ENCODE results near the gene MMD. TPM values are rescaled to one million over a fixed set of nuclear protein-coding genes. Genes with fewer than 3 reads are reported as not detected.

Gene MMD
- total RNA-seq, 1 experiment from 2014 or later, result 40.8 TPM

DNA sequence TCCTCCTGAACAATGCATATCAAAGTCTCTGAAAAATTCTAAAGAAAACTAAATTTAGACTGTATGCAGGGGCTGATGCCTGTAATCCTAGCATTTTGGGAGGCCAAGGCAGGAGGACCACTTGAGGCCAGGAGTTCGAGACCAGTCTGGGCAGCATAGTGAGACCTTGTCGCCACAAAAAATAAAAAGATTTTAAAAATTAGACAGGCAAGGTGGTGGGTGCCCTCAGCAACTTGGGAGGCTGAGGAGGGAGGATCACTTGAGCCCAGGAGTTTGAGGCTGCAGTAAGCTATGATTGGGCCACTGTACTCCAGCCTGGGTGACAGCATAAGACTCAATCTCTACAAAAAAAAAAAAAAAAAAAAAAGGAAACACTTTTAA is 30.1 kb upstream of the MMD start:
- no peak for TF ChIP-seq ZNF416 (CRISPR knock-in tag; IDR thresholded peaks at IDR 0.05)
- TF ChIP-seq NR3C1 (CRISPR knock-in tag; conservative IDR thresholded peaks at IDR 0.05; ENCODE audit: low read depth), result no peak
- TF ChIP-seq ZNF425 (CRISPR knock-in tag; conservative IDR thresholded peaks at IDR 0.05), result no peak
- TF ChIP-seq ESRRA (CRISPR knock-in tag; IDR thresholded peaks at IDR 0.05; ENCODE audit: borderline replicate concordance), result no peak
- TF ChIP-seq OVOL2 (CRISPR knock-in tag; IDR thresholded peaks at IDR 0.05; ENCODE audit: borderline replicate concordance), result no peak
- TF ChIP-seq SOX15 (CRISPR knock-in tag; IDR thresholded peaks at IDR 0.05), result no peak
- TF ChIP-seq SMAD3 (CRISPR knock-in tag; IDR thresholded peaks at IDR 0.05; ENCODE audit: borderline replicate concordance), result no peak
- TF ChIP-seq ZNF263 (CRISPR knock-in tag; IDR thresholded peaks at IDR 0.05; ENCODE audit: low read depth), result no peak
- TF ChIP-seq HMGXB4 (CRISPR knock-in tag; IDR thresholded peaks at IDR 0.05), result no peak
- TF ChIP-seq, protein P1, sequence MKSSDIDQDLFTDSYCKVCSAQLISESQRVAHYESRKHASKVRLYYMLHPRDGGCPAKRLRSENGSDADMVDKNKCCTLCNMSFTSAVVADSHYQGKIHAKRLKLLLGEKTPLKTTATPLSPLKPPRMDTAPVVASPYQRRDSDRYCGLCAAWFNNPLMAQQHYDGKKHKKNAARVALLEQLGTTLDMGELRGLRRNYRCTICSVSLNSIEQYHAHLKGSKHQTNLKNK (CRISPR knock-in tag; IDR thresholded peaks at IDR 0.05), result no peak
- no peak for TF ChIP-seq ZNF532 (CRISPR knock-in tag; IDR thresholded peaks at IDR 0.05; ENCODE audit: borderline replicate concordance)
- no peak for TF ChIP-seq FOXJ3 (CRISPR knock-in tag; IDR thresholded peaks at IDR 0.05; ENCODE audit: borderline replicate concordance)
- TF ChIP-seq NR1H2 (CRISPR knock-in tag; IDR thresholded peaks at IDR 0.05), result no peak
- TF ChIP-seq CREB1 (CRISPR knock-in tag; IDR thresholded peaks at IDR 0.05), result no peak
- no peak overlapping the region for H3K4me3 Mint-ChIP-seq
- no peak for ATAC-seq
- peaks cover 34% of the 10 kb centered on the region for H3K4me1 Mint-ChIP-seq
- POLR2A ChIA-PET, result no interaction called here
- H3K27me3 Mint-ChIP-seq (ENCODE audit: low read depth), result no peaks in the 10 kb centered on the region
- no peak for DNase-seq (ENCODE audit: low spot score)
- CTCF ChIA-PET, result no interaction called here
- H3K36me3 Mint-ChIP-seq, result no peaks in the 10 kb centered on the region
- H3K9me3 Mint-ChIP-seq, result peaks cover 4% of the 10 kb centered on the region
- H3K27ac Mint-ChIP-seq, result no peak overlapping the region

- no peaks in the 10 kb centered on the region for H3K36me3 Mint-ChIP-seq
- H3K27me3 Mint-ChIP-seq (ENCODE audit: low read depth), result no peaks in the 10 kb centered on the region
- no peak overlapping the region for H3K4me3 Mint-ChIP-seq
- peak overlapping the region; percentile 66; the same call in 1 of the 2 replicates for H3K27ac Mint-ChIP-seq
- ChIA-PET CTCF (no interaction called here), POLR2A (no interaction called here)
- no peak for ATAC-seq
- no peak for DNase-seq (ENCODE audit: low spot score)
- H3K4me1 Mint-ChIP-seq, result peaks cover 32% of the 10 kb centered on the region
- H3K9me3 Mint-ChIP-seq, result peaks cover 4% of the 10 kb centered on the region
- no peak for TF ChIP-seq NR1H2 (CRISPR knock-in tag; IDR thresholded peaks at IDR 0.05)
- 0 out of 2 replicates have a peak, but pooled peaks have one; percentile 33 for TF ChIP-seq ESRRA (CRISPR knock-in tag; IDR thresholded peaks at IDR 0.05; ENCODE audit: borderline replicate concordance)
Observed at GRCh38 chr17:55451203-55451641, 29.6 kb upstream of the MMD start.
